Left lung (tissue), 14 donors: ENCODE measurements around the gene NUDT11. TPM values are rescaled to one million over a fixed set of nuclear protein-coding genes. Genes with fewer than 3 reads are reported as not detected.
A peak's percentile ranks its signal among the peaks of the same experiment; 100 is the strongest.
"Not testable (repeated sequence)": the region's sequence is repeated elsewhere in the genome, so short reads cannot be mapped to it uniquely, and the experiment has no call there.

ENCODE experiments used
- ATAC-seq: fragments of 200-7000 bp; cut with Tn5 transposase; one replicate; pipeline ENCODE4 v1.9.1; 2020; ENCODE audit warnings: moderate library complexity
- DNase-seq, 4 donors: peaks; one replicate each; pipeline ENCODE4 v3.0.0-alpha.2; 2013 to 2020
- H3K27ac ChIP-seq, 2 donors: fragments of 200-600 bp; sonication (generic) in 1 of 2; one replicate each; pipeline versions ENCODE4 v1.5.0 to v1.8.0; 2020 to 2021
- H3K27me3 ChIP-seq, 2 donors: fragments of 200-600 bp; sonication (generic) in 1 of 2; one replicate each; pipeline versions ENCODE4 v1.5.0 to v1.8.0; 2020 to 2021
- H3K36me3 ChIP-seq, 2 donors: fragments of 200-600 bp; sonication (generic) in 1 of 2; one replicate each; pipeline versions ENCODE4 v1.5.0 to v1.8.0; 2020 to 2021
- H3K4me1 ChIP-seq, 2 donors: fragments of 200-600 bp; one replicate each; pipeline ENCODE4 v1.8.0; 2021
- H3K4me3 ChIP-seq, 2 donors: fragments of 200-600 bp; sonication (generic) in 1 of 2; one replicate each; pipeline versions ENCODE4 v1.5.0 to v1.8.0; 2020 to 2021; ENCODE audit warnings: mild to moderate bottlenecking in 1 of 2
- H3K9me3 ChIP-seq, 2 donors: fragments of 200-600 bp; sonication (generic) in 1 of 2; one replicate each; pipeline versions ENCODE4 v1.5.0 to v1.8.0; 2020 to 2021
- intact Hi-C, 2 donors: fragments of 100-400 bp; cut with DNase I; formaldehyde crosslinking; loops; one replicate each; pipeline versions ENCODE4 v1.11.2 to v1.14.2; 2022
- long read RNA-seq, 12 donors: library from polyadenylated mRNA in 2 of 12; unstranded in 2 of 12; transcript quantifications; one replicate each; pipeline ENCODE4 v2.0.0 and lab custom pipeline, GENCODE V29; 2019 to 2026
- polyA plus RNA-seq, 6 donors: library from polyadenylated mRNA; unstranded; fragments of 120-200 nt; gene quantifications; one replicate each; pipeline ENCODE4 v1.2.1, GENCODE V29; 2013; ENCODE audit not compliant: insufficient read length in 6 of 6
- total RNA-seq, 2 donors: library from RNA; stranded (reverse); fragmentation: NEBNext Ultra II Directional; extraction: Animal tissue kit (Norgen Biotek cat#: 25700); gene quantifications; one replicate each; pipeline ENCODE4 v1.2.1, GENCODE V29; 2021
- TF ChIP-seq, protein P1 (sequence below), 2 donors: fragments of 200-600 bp; sonication (generic) in 1 of 2; IDR thresholded peaks; one replicate each; pipeline versions ENCODE4 v1.5.0 to v1.8.0; 2021; ENCODE audit warnings: antibody characterized with exemption in 2 of 2
- donor health status: DM: no; HTN: yes; CAD: no.
- donor health status: DM: no; HTN: no; CAD: no.

Gene NUDT11
- total RNA-seq (under 1 TPM; 0.58 to 0.93 TPM), polyA plus RNA-seq (1 to 10 TPM; 7.0 to 9.7 (median 8.5) TPM)
- long read RNA-seq, donor 1, transcript NUDT11-201 (2 exons, 2,385 nt), result major isoform, 7 of 7 reads
- long read RNA-seq, donor 1, partial matches to known transcripts, result 0 of 7 reads
- long read RNA-seq, donor 1, other reads (novel, unspliced or antisense), result 0 of 7 reads
- long read RNA-seq, donor 2, partial matches to known transcripts, result 0 of 4 reads
- long read RNA-seq, donor 2, other reads (novel, unspliced or antisense), result 0 of 4 reads
- long read RNA-seq, donor 3, transcript NUDT11-201 (2 exons, 2,385 nt), result major isoform, 7 of 12 reads
- long read RNA-seq, donor 3, partial matches to known transcripts, result 5 of 12 reads
- long read RNA-seq, donor 3, other reads (novel, unspliced or antisense), result 0 of 12 reads
- long read RNA-seq, donor 4, partial matches to known transcripts, result 0 of 1 reads
- long read RNA-seq, donor 4, other reads (novel, unspliced or antisense), result 0 of 1 reads
- long read RNA-seq, donor 5, partial matches to known transcripts, result 0 of 1 reads
- long read RNA-seq, donor 5, other reads (novel, unspliced or antisense), result 0 of 1 reads
- long read RNA-seq, donor 6, partial matches to known transcripts, result 0 of 4 reads
- long read RNA-seq, donor 6, other reads (novel, unspliced or antisense), result 0 of 4 reads
- long read RNA-seq, donor 7, result 0 reads
- long read RNA-seq, donor 8, result 0 reads
- long read RNA-seq, donor 9, result 0 reads
- long read RNA-seq, donor 10, result 0 reads
- long read RNA-seq, donor 11, transcript NUDT11-201 (2 exons, 2,385 nt), result major isoform, 30 of 30 reads
- long read RNA-seq, donor 11, partial matches to known transcripts, result 0 of 30 reads
- long read RNA-seq, donor 11, other reads (novel, unspliced or antisense), result 0 of 30 reads
- long read RNA-seq, donor 12, partial matches to known transcripts, result 0 of 3 reads
- long read RNA-seq, donor 12, other reads (novel, unspliced or antisense), result 0 of 3 reads

DNA sequence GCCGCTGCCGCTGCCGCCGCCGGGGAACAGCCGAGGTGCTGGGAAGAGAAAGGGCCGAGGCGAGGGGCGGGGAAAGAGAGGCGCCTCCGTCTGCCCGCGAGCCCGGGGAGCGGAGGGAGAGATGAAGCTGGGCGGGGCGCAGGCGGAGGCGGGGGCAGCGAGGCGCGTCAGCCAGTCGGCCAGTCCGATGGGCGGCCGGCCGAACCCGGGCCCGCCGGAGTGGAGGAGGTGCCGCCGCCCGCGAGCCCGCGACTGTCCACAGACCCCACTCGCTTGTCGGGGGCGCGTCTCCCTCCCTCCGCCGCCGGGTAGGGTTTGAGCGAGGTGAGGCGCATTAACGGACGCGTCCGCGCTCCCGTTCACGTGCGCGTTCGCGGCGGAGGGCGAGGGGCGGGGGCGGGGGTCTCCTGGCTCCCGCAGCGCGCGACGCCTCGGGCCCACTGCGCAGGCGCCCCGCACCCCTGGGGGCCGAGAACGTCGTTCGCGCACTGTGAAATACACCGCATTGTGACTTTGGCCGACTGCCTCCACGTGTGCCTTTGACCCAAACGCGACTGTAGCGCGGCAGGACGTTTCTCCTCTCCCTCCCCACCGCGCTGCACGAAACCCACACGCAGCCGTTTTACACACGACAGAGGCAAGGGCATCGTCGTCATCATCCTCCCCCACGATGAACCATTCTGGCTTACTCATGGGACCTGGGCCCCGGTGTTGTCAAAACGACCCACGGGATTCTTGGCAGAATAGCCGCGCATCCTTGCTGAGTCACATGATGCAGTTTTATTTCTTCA is at the start of gene NUDT11:
Gene NUDT11, minus strand, starts transcription at position 92 of the 791 bp plus-strand sequence. CDS start 148 bp downstream, outside the sequence.
- peak; percentile 99 for ATAC-seq
- TF ChIP-seq, protein P1, sequence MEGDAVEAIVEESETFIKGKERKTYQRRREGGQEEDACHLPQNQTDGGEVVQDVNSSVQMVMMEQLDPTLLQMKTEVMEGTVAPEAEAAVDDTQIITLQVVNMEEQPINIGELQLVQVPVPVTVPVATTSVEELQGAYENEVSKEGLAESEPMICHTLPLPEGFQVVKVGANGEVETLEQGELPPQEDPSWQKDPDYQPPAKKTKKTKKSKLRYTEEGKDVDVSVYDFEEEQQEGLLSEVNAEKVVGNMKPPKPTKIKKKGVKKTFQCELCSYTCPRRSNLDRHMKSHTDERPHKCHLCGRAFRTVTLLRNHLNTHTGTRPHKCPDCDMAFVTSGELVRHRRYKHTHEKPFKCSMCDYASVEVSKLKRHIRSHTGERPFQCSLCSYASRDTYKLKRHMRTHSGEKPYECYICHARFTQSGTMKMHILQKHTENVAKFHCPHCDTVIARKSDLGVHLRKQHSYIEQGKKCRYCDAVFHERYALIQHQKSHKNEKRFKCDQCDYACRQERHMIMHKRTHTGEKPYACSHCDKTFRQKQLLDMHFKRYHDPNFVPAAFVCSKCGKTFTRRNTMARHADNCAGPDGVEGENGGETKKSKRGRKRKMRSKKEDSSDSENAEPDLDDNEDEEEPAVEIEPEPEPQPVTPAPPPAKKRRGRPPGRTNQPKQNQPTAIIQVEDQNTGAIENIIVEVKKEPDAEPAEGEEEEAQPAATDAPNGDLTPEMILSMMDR (IDR thresholded peaks at IDR 0.05), result no peak
- intact Hi-C loops, result no loop called here
- Histone ChIP-seq H3K36me3 (no peaks in the 10 kb centered on the region), H3K27ac (no peak within 1 kb of the TSS), H3K4me1 (no peaks in the 10 kb centered on the region), H3K27me3 (peaks cover 28 to 52% of the 10 kb centered on the region in 2 donors), H3K4me3 (peak within 1 kb of the TSS; percentile 32 to 42), H3K9me3 (no peaks in the 10 kb centered on the region)
- peak; percentile 55 to 83 (median 66) for DNase-seq

DNA sequence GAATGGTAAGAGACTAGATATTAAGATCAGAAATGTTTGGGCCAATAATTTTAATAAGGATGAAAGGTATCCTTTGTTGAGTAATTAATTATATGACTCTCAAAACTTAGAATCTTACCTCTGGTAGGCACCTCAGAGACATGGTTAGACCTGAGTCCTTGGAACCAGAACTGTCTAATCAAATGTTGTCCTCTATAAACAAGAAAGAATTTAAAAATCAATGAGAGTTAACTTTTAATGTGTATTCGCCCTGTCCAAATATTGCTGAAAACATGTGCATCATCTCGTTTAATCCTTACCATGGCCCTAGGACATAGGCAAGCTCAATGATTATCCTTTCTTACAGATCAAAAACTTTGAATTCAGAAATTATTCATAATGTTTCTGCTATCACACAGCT is 24.0 kb upstream of the NUDT11 start:
- Histone ChIP-seq H3K4me1 (no peaks in the 10 kb centered on the region), H3K9me3 (no peaks in the 10 kb centered on the region), H3K36me3 (no peaks in the 10 kb centered on the region), H3K27ac (no peak overlapping the region), H3K4me3 (no peak overlapping the region), H3K27me3 (no peaks in the 10 kb centered on the region)
- ATAC-seq (no peak), DNase-seq (no peak)
- TF ChIP-seq, protein P1 (IDR thresholded peaks at IDR 0.05), result no peak
- intact Hi-C loops, result no loop called here

- H3K9me3 ChIP-seq, DNase-seq, H3K27ac ChIP-seq, H3K36me3 ChIP-seq, H3K4me3 ChIP-seq, H3K27me3 ChIP-seq, intact Hi-C loops, ATAC-seq, H3K4me1 ChIP-seq: not testable (repeated sequence)
Measured at GRCh38 chrX:51519131-51519530, 22.7 kb upstream of the NUDT11 start.

DNA sequence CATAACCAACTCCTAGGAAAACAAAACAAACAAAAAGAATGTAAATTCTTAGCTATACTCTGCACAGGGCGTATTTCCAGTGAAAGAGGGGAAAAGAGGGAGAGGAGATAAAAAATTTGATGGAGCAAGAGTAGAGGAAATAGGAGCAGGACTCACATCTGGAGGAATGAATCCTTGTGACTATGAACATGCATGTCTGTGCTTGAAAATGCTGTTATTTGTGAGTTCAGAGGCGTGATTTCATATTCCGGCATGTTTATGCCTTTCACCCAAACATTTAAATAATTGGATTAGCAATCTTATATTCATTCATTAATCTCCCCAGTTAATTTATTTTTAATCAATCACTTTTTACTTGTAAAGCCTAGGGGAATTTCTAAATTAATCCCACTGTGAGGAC is 11.2 kb upstream of the NUDT11 start:
- no peaks in the 10 kb centered on the region for H3K4me1 ChIP-seq
- H3K9me3 ChIP-seq, result no peaks in the 10 kb centered on the region

DNA sequence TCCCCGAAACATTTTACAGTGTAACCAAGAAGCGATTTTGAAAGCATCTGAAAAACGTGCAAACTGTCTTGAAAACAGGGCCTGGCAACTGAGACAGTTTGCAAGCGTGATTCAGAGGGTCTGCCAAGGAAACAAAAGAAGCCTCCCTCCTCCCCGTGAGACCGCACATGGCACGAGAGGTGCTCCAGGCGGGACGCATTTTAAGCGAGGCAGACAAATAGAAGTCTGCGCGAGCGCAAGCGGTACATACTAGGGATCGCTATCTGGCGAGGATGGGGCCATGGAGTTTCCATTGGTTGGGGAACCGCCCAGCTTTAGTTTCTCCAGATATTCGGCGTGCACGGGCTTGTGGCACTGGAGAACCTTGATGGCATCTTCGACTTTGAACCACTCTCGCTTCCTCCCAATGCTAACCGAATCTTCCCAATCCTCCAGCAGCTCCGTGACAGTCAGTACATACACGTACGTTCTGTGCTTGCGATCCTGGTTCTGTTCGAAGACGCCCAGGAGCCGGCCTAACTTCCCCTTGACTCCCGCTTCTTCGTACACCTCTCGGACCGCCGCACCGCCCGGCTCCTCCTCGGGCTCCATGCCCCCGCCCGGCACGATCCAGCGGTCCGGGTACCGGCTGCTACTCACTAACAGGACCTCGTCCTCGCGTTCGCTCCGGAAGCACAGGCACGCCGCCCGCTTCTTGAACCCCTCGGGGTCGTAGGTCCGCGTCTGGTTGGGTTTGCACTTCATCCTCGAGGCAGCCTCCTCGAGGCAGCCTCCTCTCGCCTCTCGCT is 497 bp downstream of the NUDT11 start:
- peaks cover 28 to 52% of the 10 kb centered on the region in 2 donors for H3K27me3 ChIP-seq
- H3K27ac ChIP-seq, intact Hi-C loops, H3K4me1 ChIP-seq, H3K9me3 ChIP-seq, H3K36me3 ChIP-seq: not testable (repeated sequence)
- peak in 1 of 4 donors; percentile 3 for DNase-seq
- peak; percentile 45 for ATAC-seq
- peak overlapping the region; percentile 32 to 42 for H3K4me3 ChIP-seq

More for the DNA sequence above, 11.2 kb upstream of the NUDT11 start:
- no peak overlapping the region for H3K4me3 ChIP-seq
- no peak overlapping the region for H3K27ac ChIP-seq
- no peaks in the 10 kb centered on the region for H3K36me3 ChIP-seq
- TF ChIP-seq, protein P1 (IDR thresholded peaks at IDR 0.05), result no peak
- H3K27me3 ChIP-seq, result no peaks in the 10 kb centered on the region
- intact Hi-C loops, result no loop called here
- ATAC-seq (no peak), DNase-seq (no peak)
